Measurements from ENCODE around the gene ATP5MC2. TPM values are rescaled to one million over a fixed set of nuclear protein-coding genes. Genes with fewer than 3 reads are reported as not detected.

Gene ATP5MC2
- total RNA-seq, 2 donors from 2014 or later, result 481 to 659 TPM

GRCh38 chr12:53624458-53624857 is 51.4 kb downstream of the ATP5MC2 start:
- Histone ChIP-seq H3K4me3 (peak overlapping the region; percentile 58 to 67), H3K27me3 (no peaks in the 10 kb centered on the region), H3K9me3 (no peaks in the 10 kb centered on the region), H3K27ac (peak overlapping the region; percentile 91 to 93), H3K36me3 (no peaks in the 10 kb centered on the region), H3K4me1 (peaks cover 0 to 40% of the 10 kb centered on the region in 2 donors)
- no peak for DNase-seq (ENCODE audit: low spot score)
- no peak for TF ChIP-seq CTCF (IDR thresholded peaks at IDR 0.05)

GRCh38 chr12:53623548-53624385 is 52.1 kb downstream of the ATP5MC2 start:
- no peak for DNase-seq (ENCODE audit: low spot score)
- no peaks in the 10 kb centered on the region for H3K36me3 ChIP-seq
- no peak for TF ChIP-seq CTCF (IDR thresholded peaks at IDR 0.05)
- H3K9me3 ChIP-seq, result no peaks in the 10 kb centered on the region
- H3K27me3 ChIP-seq, result no peaks in the 10 kb centered on the region
- peak overlapping the region; percentile 91 to 93 for H3K27ac ChIP-seq
- peak overlapping the region; percentile 58 to 67 for H3K4me3 ChIP-seq
- peaks cover 0 to 44% of the 10 kb centered on the region in 2 donors for H3K4me1 ChIP-seq

GRCh38 chr12:53622724-53623123 is 53.2 kb downstream of the ATP5MC2 start:
- Histone ChIP-seq H3K27me3 (no peaks in the 10 kb centered on the region), H3K4me1 (peaks cover 0 to 55% of the 10 kb centered on the region in 2 donors), H3K4me3 (no peak overlapping the region), H3K27ac (peak overlapping the region in 1 of 2 donors; percentile 91), H3K36me3 (no peaks in the 10 kb centered on the region), H3K9me3 (no peaks in the 10 kb centered on the region)
- no peak for TF ChIP-seq CTCF (IDR thresholded peaks at IDR 0.05)
- no peak for DNase-seq (ENCODE audit: low spot score)

- no peak for TF ChIP-seq CTCF (IDR thresholded peaks at IDR 0.05)
- H3K27me3 ChIP-seq, result no peaks in the 10 kb centered on the region
- DNase-seq (ENCODE audit: low spot score), result no peak
- peaks cover 7% of the 10 kb centered on the region for H3K36me3 ChIP-seq
- peak overlapping the region; percentile 56 to 60 for H3K27ac ChIP-seq
- no peaks in the 10 kb centered on the region for H3K9me3 ChIP-seq
- peak overlapping the region; percentile 3 to 5 for H3K4me3 ChIP-seq
- H3K4me1 ChIP-seq, result peaks cover 0 to 59% of the 10 kb centered on the region in 2 donors
These were observed 57.6 kb downstream of the ATP5MC2 start for GRCh38 chr12:53618275-53618674.

GRCh38 chr12:53617700-53618099 is 58.2 kb downstream of the ATP5MC2 start:
- no peak for TF ChIP-seq CTCF (IDR thresholded peaks at IDR 0.05)
- H3K9me3 ChIP-seq, result no peaks in the 10 kb centered on the region
- H3K4me1 ChIP-seq, result peaks cover 0 to 55% of the 10 kb centered on the region in 2 donors
- H3K36me3 ChIP-seq, result peaks cover 7% of the 10 kb centered on the region
- peak overlapping the region; percentile 56 to 60 for H3K27ac ChIP-seq
- no peak for DNase-seq (ENCODE audit: low spot score)
- no peaks in the 10 kb centered on the region for H3K27me3 ChIP-seq
- no peak overlapping the region for H3K4me3 ChIP-seq

All from right atrium auricular region (tissue), 2 donors.